NB4 (cell line): ENCODE measurements around the gene STX1A.
A peak's percentile ranks its signal among the peaks of the same experiment; 100 is the strongest.
"Not testable (repeated sequence)": the region's sequence is repeated elsewhere in the genome, so short reads cannot be mapped to it uniquely, and the experiment has no call there.

Experiments used
- DNase-seq: peaks from one replicate; pipeline ENCODE4 v3.0.0; 2010; ENCODE audit warnings: low read depth
- H3K4me3 ChIP-seq: one replicate; pipeline ENCODE4 v1.5.1; 2011; ENCODE audit warnings: mild to moderate bottlenecking, low read depth, low read length, moderate library complexity
- CTCF ChIP-seq: IDR thresholded peaks from one replicate; pipeline ENCODE4 v1.5.1; 2012; ENCODE audit warnings: low read depth, low read length
- MAX ChIP-seq: IDR thresholded peaks from 2 replicates; pipeline ENCODE4 v1.6.1; 2011; ENCODE audit warnings: low read depth, low read length
- MYC ChIP-seq: IDR thresholded peaks from 2 replicates; pipeline ENCODE4 v1.6.1; 2011; ENCODE audit warnings: low read depth, low read length
- POLR2A ChIP-seq: IDR thresholded peaks from 2 replicates; pipeline ENCODE4 v1.6.1; 2011; ENCODE audit warnings: mild to moderate bottlenecking; ENCODE audit not compliant: insufficient read length; ENCODE audit errors: extremely low read depth

The STX1A gene

GRCh38 chr7:73716318-73716890, 3.1 kb downstream of the STX1A start:
- no peak overlapping the region for H3K4me3 ChIP-seq
- TF ChIP-seq POLR2A (no peak), MAX (no peak), MYC (no peak), CTCF (no peak)
- DNase-seq = no peak

GRCh38 chr7:73715648-73716317, 3.7 kb downstream of the STX1A start:
- H3K4me3 ChIP-seq = no peak overlapping the region
- TF ChIP-seq MAX = peak; percentile 39; the same call in 1 of the 2 replicates
- TF ChIP-seq CTCF = no peak
- peak; percentile 63; the same call in 1 of the 2 replicates for TF ChIP-seq MYC
- peak; percentile 14 for TF ChIP-seq POLR2A
- peak; percentile 99 for DNase-seq

- not testable (repeated sequence) for DNase-seq, H3K4me3 ChIP-seq
These were observed 6.2 kb downstream of the STX1A start for GRCh38 chr7:73713319-73713718.

- TF ChIP-seq MYC (no peak), MAX (no peak), CTCF (no peak), POLR2A (no peak)
- no peak for DNase-seq
- H3K4me3 ChIP-seq = no peak overlapping the region
These were observed 6.7 kb downstream of the STX1A start for GRCh38 chr7:73712773-73713172.

- H3K4me3 ChIP-seq = no peak overlapping the region
- no peak for DNase-seq
- no peak for TF ChIP-seq POLR2A
- TF ChIP-seq MAX = no peak
- no peak for TF ChIP-seq MYC
- TF ChIP-seq CTCF = no peak
These were observed 10.4 kb downstream of the STX1A start for GRCh38 chr7:73708961-73709549.

- H3K4me3 ChIP-seq = no peak overlapping the region
- no peak for TF ChIP-seq MYC
- no peak for TF ChIP-seq CTCF
- no peak for TF ChIP-seq MAX
- no peak for TF ChIP-seq POLR2A
- DNase-seq = no peak
These were observed 12.3 kb downstream of the STX1A start for GRCh38 chr7:73707045-73707631.
